CD4-positive, alpha-beta T cell (primary cell): ENCODE results near the gene PPP1R36. TPM values are rescaled to one million over a fixed set of nuclear protein-coding genes. Genes with fewer than 3 reads are reported as not detected.

Source experiments
- ATAC-seq: fragments of 200-7000 bp; cut with Tn5 transposase; one replicate; pipeline ENCODE4 v1.10.0; 2022; ENCODE audit warnings: mild to moderate bottlenecking; ENCODE audit not compliant: poor library complexity
- CTCF ChIA-PET: fragments of 350-600 bp; sonication (Branson Sonifier 250); formaldehyde crosslinking; loops from one replicate; lab custom pipeline; 2021; ENCODE audit warnings: antibody characterized with exemption, inconsistent platforms; lab: Charles Lee
- POLR2A ChIA-PET: fragments of 350-600 bp; sonication (Branson Sonifier 250); formaldehyde crosslinking; loops from one replicate; lab custom pipeline; 2021; ENCODE audit warnings: antibody characterized with exemption, inconsistent platforms; lab: Charles Lee
- DNase-seq, 14 experiments: peaks; one replicate each; pipeline ENCODE4 v3.0.0-alpha.2; 2013 to 2020; ENCODE audit warnings: mixed read lengths in 2 of 14
- H3K27ac ChIP-seq, 2 donors: one replicate each; pipeline versions ENCODE4 v1.5.1 to v1.7.0; 2013; ENCODE audit warnings: low read length in 2 of 2, low read depth in 1 of 2, mild to moderate bottlenecking in 1 of 2
- H3K27me3 ChIP-seq, 2 experiments: 1 replicate in 1 of 2; 2 replicates in 1 of 2; pipeline versions ENCODE4 v1.6.1 to v1.7.0; 2013; ENCODE audit warnings: low read length in 2 of 2, control low read depth in 1 of 2, mild to moderate bottlenecking in 1 of 2, moderate library complexity in 1 of 2; ENCODE audit not compliant: insufficient read depth in 2 of 2, control insufficient read depth in 1 of 2
- H3K36me3 ChIP-seq: one replicate; pipeline ENCODE4 v1.6.1; 2013; ENCODE audit warnings: low read length, control low read depth; ENCODE audit not compliant: insufficient read depth
- H3K4me1 ChIP-seq: one replicate; pipeline ENCODE4 v1.6.1; 2013; ENCODE audit warnings: low read length, control low read depth; ENCODE audit not compliant: insufficient read depth
- H3K4me3 ChIP-seq: one replicate; pipeline ENCODE4 v1.5.1; 2013; ENCODE audit warnings: mild to moderate bottlenecking, low read length, moderate library complexity
- H3K9me3 ChIP-seq, 2 experiments: 1 replicate in 1 of 2; 2 replicates in 1 of 2; pipeline versions ENCODE4 v1.6.1 to v1.7.0; 2013; ENCODE audit warnings: low read length in 2 of 2, mild to moderate bottlenecking in 2 of 2, control low read depth in 1 of 2, moderate library complexity in 1 of 2; ENCODE audit not compliant: control insufficient read depth in 1 of 2, insufficient read depth in 1 of 2
- H3K27ac Mint-ChIP-seq: one replicate; pipeline ENCODE4 v1.8.0; 2020; ENCODE audit warnings: mixed read lengths
- H3K27me3 Mint-ChIP-seq: one replicate; pipeline ENCODE4 v1.8.0; 2021; ENCODE audit warnings: mixed read lengths
- H3K36me3 Mint-ChIP-seq: one replicate; pipeline ENCODE4 v1.8.0; 2021; ENCODE audit warnings: low read depth, mixed read lengths
- H3K4me1 Mint-ChIP-seq: one replicate; pipeline ENCODE4 v1.8.0; 2021; ENCODE audit warnings: low read depth, mixed read lengths
- H3K4me3 Mint-ChIP-seq: one replicate; pipeline ENCODE4 v1.8.0; 2020; ENCODE audit warnings: mild to moderate bottlenecking, mixed read lengths
- H3K9me3 Mint-ChIP-seq: one replicate; pipeline ENCODE4 v1.8.0; 2020; ENCODE audit warnings: mixed read lengths
- intact Hi-C, 2 experiments: fragments of 100-400 bp; cut with DNase I in 1 of 2; cut with micrococcal nuclease in 1 of 2; formaldehyde crosslinking; loops; one replicate each; pipeline versions ENCODE4 v1.15.1 to v1.9.0; 2023 to 2025; cut with DNase I, micrococcal nuclease
- total RNA-seq, 174 experiments: library from RNA in 2 of 174; stranded (reverse) in 2 of 174; gene quantifications; one replicate each; pipeline ENCODE4 v1.2.3 and lab custom pipeline; 2021 to 2026
- TF ChIP-seq, protein P1 (sequence below): fragments of 200-600 bp; IDR thresholded peaks from one replicate; pipeline ENCODE4 v1.8.0; 2022; ENCODE audit warnings: antibody characterized with exemption, mild to moderate bottlenecking

PPP1R36 gene
- total RNA-seq, 2 experiments from 2014 or later = not detected

GRCh38 chr14:64504897-64505794 lies 44.6 kb upstream of the PPP1R36 start:
- POLR2A ChIA-PET = interaction anchor here (0.6 to 6.5 kb wide), 29 partner anchors 9 to 863 kb away, joined by 3 to 112 read pairs (median 4); partner anchors contain the start of genes AKAP5, CHURC1, HSPA2 and MTHFD1
- CTCF ChIA-PET = interaction anchor here (0.7 to 2.2 kb wide), 4 partner anchors 9 to 161 kb away, joined by 3 to 9 read pairs (median 4); partner anchors contain the start of gene HSPA2
- Mint-ChIP-seq H3K4me3 (peak overlapping the region; percentile 100), H3K9me3 (no peaks in the 10 kb centered on the region), H3K36me3 (peaks cover 48% of the 10 kb centered on the region), H3K27ac (peak overlapping the region; percentile 100), H3K4me1 (peaks cover 77% of the 10 kb centered on the region), H3K27me3 (peaks cover 4% of the 10 kb centered on the region)
- intact Hi-C loops = loop anchor here (5.0 to 10.0 kb wide), 5 partner anchors 118 to 860 kb away; partner anchors contain the start of genes MAX (in 2 of the 2), MTHFD1 (in 2 of the 2), WDR89 (in 2 of the 2) and CHURC1 (in 1 of the 2)
- Histone ChIP-seq H3K36me3 (no peaks in the 10 kb centered on the region), H3K4me1 (peaks cover 61% of the 10 kb centered on the region), H3K27me3 (no peaks in the 10 kb centered on the region), H3K27ac (peak overlapping the region; percentile 100), H3K4me3 (peak overlapping the region; percentile 96), H3K9me3 (no peaks in the 10 kb centered on the region)
- ATAC-seq = peak; percentile 29
- TF ChIP-seq, protein P1, sequence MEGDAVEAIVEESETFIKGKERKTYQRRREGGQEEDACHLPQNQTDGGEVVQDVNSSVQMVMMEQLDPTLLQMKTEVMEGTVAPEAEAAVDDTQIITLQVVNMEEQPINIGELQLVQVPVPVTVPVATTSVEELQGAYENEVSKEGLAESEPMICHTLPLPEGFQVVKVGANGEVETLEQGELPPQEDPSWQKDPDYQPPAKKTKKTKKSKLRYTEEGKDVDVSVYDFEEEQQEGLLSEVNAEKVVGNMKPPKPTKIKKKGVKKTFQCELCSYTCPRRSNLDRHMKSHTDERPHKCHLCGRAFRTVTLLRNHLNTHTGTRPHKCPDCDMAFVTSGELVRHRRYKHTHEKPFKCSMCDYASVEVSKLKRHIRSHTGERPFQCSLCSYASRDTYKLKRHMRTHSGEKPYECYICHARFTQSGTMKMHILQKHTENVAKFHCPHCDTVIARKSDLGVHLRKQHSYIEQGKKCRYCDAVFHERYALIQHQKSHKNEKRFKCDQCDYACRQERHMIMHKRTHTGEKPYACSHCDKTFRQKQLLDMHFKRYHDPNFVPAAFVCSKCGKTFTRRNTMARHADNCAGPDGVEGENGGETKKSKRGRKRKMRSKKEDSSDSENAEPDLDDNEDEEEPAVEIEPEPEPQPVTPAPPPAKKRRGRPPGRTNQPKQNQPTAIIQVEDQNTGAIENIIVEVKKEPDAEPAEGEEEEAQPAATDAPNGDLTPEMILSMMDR = no peak
- DNase-seq = peak; percentile 73 to 94 (median 82)

GRCh38 chr14:64506721-64507120 lies 43.0 kb upstream of the PPP1R36 start:
- Mint-ChIP-seq H3K4me3 (peak overlapping the region; percentile 100), H3K4me1 (peaks cover 78% of the 10 kb centered on the region), H3K36me3 (peaks cover 44% of the 10 kb centered on the region), H3K9me3 (no peaks in the 10 kb centered on the region), H3K27me3 (peaks cover 4% of the 10 kb centered on the region), H3K27ac (peak overlapping the region; percentile 100)
- H3K36me3 ChIP-seq = peaks cover 5% of the 10 kb centered on the region
- H3K27me3 ChIP-seq = no peaks in the 10 kb centered on the region
- peak overlapping the region; percentile 96 for H3K4me3 ChIP-seq
- no peaks in the 10 kb centered on the region for H3K9me3 ChIP-seq
- POLR2A ChIA-PET = interaction anchor here (0.6 to 6.4 kb wide), 2 partner anchors 119 to 989 kb away, joined by 3 to 51 read pairs; partner anchors contain the start of gene MTHFD1
- intact Hi-C loops = loop anchor here (2.0 to 10.0 kb wide), 3 partner anchors 32 to 862 kb away; partner anchors contain the start of genes WDR89 (in 2 of the 2) and CHURC1 (in 1 of the 2)
- CTCF ChIA-PET = interaction anchor here (0.8 to 1.0 kb wide), 3 partner anchors 16 to 864 kb away, joined by 3 read pairs; no protein-coding TSS in a partner anchor
- H3K4me1 ChIP-seq = peaks cover 62% of the 10 kb centered on the region
- no peak for ATAC-seq
- peak in 3 of 14 experiments; percentile 38 to 42 (median 40) for DNase-seq
- TF ChIP-seq, protein P1 = no peak
- peak overlapping the region in 1 of 2 donors; percentile 60 for H3K27ac ChIP-seq
